VCaP (cell line): ENCODE measurements around the gene SMO.

Source experiments
- H3K27ac ChIP-seq: fragments of 450-650 bp; 2 replicates; pipeline ENCODE4 v1.5.1; 2017
- CTCF ChIP-seq: fragments of 450-650 bp; conservative IDR thresholded peaks from 2 replicates; pipeline ENCODE4 v1.5.1; 2017; ENCODE audit warnings: mild to moderate bottlenecking, moderate library complexity

Gene SMO

GRCh38 chr7:129162732-129163131 is 25.7 kb upstream of the SMO start:
- no peak overlapping the region for H3K27ac ChIP-seq
- TF ChIP-seq CTCF = no peak

- H3K27ac ChIP-seq = no peak overlapping the region
- TF ChIP-seq CTCF = peak; percentile 96
Measured at GRCh38 chr7:129163875-129164544, 24.4 kb upstream of the SMO start.

GRCh38 chr7:129166745-129167144 is 21.7 kb upstream of the SMO start:
- H3K27ac ChIP-seq = no peak overlapping the region
- no peak for TF ChIP-seq CTCF

- H3K27ac ChIP-seq = 0 out of 2 replicates have a peak overlapping the region, but pooled peaks have one; percentile 2
- TF ChIP-seq CTCF = no peak
Measured at GRCh38 chr7:129167817-129168216, 20.6 kb upstream of the SMO start.

- TF ChIP-seq CTCF = no peak
- H3K27ac ChIP-seq = peak overlapping the region; percentile 4; the same call in 1 of the 2 replicates
Measured at GRCh38 chr7:129168231-129169021, 20.0 kb upstream of the SMO start.

- no peak for TF ChIP-seq CTCF
- H3K27ac ChIP-seq = peak overlapping the region; percentile 4; the same call in 1 of the 2 replicates
Measured at GRCh38 chr7:129169171-129169671, 19.2 kb upstream of the SMO start.

- no peak overlapping the region for H3K27ac ChIP-seq
- TF ChIP-seq CTCF = no peak
Measured at GRCh38 chr7:129169686-129170440, 18.6 kb upstream of the SMO start.
